IPS-18c (cell line): ENCODE data around the gene SMIM41.

ENCODE experiments used
- H3K4me3 ChIP-seq: 2 replicates; pipeline ENCODE4 v1.7.0; 2013; ENCODE audit warnings: low read depth, mild to moderate bottlenecking, low read length, moderate library complexity; ENCODE audit not compliant: insufficient read depth
- H3K9me3 ChIP-seq: one replicate; pipeline ENCODE4 v1.6.1; 2013; ENCODE audit warnings: mild to moderate bottlenecking, low read length, moderate library complexity; ENCODE audit not compliant: control insufficient read depth, insufficient read depth

SMIM41 gene

DNA sequence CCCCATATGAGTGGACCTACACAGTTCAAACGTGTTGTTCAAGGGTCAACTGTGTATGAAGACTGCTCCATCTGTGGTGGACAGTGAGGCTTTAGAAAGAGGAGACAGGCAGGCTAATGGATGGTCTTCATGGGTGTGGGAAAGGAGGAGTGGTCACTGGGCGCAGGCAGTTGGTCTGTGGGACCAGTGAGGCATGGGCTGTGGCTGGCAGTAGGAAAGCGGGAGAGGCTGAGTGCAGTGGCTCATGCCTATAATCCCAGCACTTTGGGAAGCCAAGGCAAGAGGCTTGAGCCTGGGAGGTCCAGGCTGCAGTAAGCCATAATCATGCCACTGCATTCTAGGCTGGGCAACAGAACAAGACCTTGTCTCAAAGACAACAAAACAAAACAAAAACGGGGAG is 30.2 kb upstream of the SMIM41 start:
- H3K4me3 ChIP-seq: no peak overlapping the region
- peaks cover 5% of the 10 kb centered on the region for H3K9me3 ChIP-seq

DNA sequence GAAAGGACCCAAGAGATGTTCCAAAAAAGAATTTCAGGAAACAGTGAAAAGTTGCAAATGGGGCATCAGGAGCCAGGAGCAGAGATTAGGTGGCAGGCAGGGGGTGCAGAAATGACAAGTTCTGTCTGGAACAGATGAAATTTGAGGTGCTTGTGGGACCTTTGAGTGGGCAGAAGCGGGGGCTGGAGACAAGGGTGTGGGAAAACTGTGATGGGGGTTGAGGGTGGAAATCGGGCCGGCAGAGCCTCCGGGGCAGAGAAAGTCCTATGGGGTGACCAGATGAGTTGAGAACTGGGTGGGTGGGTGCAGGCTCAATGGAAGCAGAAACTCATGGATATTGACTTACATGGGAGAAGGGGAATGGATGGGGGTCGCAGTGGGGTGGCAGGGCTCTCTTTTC is 29.8 kb upstream of the SMIM41 start:
- H3K4me3 ChIP-seq: no peak overlapping the region

DNA sequence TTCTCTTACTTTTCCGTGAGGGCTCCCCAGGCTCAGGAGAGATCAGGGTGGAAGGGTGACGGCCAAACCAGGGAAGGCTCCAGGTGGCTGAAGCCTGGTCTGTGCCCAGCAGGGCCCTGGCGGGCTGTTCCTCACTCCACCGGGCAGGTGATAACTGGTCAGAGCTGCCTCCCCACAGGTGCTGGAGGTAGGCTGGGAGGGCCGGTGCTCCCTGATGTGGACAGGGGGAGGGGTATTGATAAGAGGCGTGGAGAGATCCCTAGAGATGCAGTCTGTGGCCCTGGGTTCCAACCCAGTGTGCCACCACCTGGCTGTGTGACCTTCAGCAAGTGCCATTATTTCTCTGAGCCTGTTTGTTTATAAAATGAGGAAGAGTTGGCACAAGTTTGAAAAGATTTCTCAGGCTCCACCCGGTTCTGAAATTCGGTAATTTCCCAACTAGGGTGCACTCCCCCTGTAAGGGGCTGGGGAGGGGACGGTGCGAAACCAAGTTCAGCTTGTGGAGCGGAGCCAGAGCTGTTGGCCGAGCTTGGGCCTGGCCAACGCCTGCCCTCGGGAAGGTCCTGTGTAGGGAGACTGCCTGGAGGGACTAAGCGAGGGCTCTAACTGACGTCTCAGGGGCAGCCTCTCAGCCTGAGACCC is 29.3 kb upstream of the SMIM41 start:
- Histone ChIP-seq H3K9me3 (peaks cover 5% of the 10 kb centered on the region), H3K4me3 (peak overlapping the region; percentile 78)

More for the DNA sequence above, 29.8 kb upstream of the SMIM41 start:
- peaks cover 5% of the 10 kb centered on the region for H3K9me3 ChIP-seq

DNA sequence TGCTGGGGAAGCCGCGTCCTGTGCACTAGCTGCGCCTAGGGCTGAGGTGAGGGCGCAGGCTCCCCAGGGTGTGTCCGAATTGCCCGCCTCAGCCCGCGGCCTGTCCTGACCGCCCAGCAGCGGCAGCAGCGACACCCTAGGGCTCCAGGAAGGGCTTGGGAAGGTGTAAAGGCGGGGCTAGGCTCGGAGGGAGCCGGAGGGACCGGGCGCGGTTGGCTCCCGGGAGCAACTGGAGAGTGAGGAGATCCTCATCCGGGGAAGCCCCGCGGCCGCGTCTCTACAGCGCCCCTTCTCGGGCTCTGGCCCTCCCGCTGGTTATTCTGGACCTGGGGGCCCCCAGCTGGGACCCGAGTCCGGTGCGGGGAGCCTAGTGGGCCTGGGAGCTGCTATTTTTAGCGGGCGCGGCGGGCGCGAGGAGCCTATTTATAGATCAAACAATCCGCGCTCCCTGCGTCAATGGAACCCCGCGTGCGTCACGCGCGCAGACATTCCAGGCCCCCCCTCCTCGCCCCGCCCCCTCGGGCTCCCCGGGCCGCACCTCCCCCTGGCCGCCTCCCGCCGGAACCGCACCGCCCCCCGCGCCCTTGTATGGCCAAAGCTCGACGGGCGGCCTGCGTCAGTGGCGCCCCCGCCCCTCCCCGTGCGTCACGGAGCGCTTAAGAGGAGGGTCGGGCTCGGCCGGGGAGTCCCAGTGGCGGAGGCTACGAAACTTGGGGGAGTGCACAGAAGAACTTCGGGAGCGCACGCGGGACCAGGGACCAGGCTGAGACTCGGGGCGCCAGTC is 28.6 kb upstream of the SMIM41 start, which contains the start of gene NR4A1:
TSS of gene NR4A1 (plus strand) at position 685 of the 784 bp plus-strand sequence. CDS start 2,887 bp downstream, outside the sequence.
- H3K4me3 ChIP-seq: peak within 1 kb of the TSS; percentile 78
- peaks cover 5% of the 10 kb centered on the region for H3K9me3 ChIP-seq

DNA sequence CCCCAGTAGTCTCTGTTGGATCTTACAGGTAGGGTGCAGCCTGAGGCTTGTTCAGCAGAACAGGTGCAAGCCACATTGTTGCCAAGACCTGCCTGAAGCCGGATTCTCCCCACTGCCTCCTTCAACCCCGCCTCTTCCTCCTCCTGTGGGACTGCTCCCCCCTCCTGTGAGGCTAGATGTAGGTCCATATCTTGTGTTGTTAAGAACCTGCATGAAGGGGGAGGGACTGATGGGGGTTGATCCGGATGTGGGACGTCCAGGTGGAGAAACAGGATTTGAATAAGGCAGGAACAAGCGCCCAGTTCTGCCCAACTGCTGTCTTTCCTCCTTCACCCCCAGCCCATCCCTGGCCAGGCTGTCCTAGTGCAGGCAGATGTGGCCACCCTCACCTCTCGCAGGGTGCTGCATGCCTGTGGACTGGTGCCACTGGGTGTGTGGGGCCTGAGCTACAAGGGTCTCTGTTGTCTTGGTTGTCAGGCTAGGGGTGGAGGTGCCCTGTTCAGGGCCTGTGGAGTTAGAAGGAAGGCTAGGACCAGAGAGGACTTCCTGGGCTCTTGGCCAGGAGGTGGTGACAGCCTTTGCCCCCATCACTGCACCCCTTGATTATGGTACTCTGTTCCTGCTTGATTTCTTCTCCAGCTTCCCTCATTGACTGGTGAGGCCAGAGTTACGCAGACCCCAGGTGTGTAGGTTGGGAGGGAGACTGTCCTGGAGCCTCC is 26.9 kb upstream of the SMIM41 start:
- peaks cover 5% of the 10 kb centered on the region for H3K9me3 ChIP-seq
- H3K4me3 ChIP-seq: no peak overlapping the region; the same call in 1 of the 2 replicates

DNA sequence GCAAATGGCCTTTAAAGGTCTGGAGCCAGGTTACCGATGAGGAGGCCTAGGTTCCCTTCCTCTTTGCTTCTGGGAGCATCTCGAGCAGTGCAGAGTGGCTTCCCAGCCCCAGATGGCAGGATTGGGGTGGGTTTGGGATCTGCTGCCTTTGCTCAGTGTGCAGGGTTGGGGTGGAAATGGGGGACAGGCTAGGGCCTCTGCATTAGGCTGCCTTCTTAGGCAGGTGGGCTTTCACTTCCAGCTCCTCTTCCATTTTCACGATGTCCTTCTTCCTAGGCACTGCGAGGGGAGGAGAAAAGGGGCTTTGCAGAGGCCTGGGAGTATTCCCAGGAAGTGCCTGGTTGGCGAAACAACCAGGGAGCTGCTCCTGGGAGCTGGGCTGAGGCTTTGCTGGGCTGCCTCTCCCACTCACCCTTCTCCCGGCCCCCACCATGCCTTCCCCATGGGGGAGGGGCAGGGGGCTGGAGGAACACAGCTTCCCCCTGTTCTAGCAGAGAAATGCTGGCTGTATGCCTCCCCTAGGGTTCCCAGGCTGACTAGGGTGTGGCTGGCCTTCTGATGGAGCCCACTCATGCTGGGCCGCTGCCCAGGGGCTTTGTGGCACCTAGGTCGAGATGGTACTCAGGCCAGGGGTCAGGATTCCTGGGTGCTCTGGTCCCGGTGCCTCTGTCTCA is 25.8 kb upstream of the SMIM41 start:
- H3K4me3 ChIP-seq: no peak overlapping the region
- peaks cover 7% of the 10 kb centered on the region for H3K9me3 ChIP-seq

- Histone ChIP-seq H3K9me3 (peaks cover 7% of the 10 kb centered on the region), H3K4me3 (no peak overlapping the region)
Observed at GRCh38 chr12:52054231-52054832, 25.2 kb upstream of the SMIM41 start.

DNA sequence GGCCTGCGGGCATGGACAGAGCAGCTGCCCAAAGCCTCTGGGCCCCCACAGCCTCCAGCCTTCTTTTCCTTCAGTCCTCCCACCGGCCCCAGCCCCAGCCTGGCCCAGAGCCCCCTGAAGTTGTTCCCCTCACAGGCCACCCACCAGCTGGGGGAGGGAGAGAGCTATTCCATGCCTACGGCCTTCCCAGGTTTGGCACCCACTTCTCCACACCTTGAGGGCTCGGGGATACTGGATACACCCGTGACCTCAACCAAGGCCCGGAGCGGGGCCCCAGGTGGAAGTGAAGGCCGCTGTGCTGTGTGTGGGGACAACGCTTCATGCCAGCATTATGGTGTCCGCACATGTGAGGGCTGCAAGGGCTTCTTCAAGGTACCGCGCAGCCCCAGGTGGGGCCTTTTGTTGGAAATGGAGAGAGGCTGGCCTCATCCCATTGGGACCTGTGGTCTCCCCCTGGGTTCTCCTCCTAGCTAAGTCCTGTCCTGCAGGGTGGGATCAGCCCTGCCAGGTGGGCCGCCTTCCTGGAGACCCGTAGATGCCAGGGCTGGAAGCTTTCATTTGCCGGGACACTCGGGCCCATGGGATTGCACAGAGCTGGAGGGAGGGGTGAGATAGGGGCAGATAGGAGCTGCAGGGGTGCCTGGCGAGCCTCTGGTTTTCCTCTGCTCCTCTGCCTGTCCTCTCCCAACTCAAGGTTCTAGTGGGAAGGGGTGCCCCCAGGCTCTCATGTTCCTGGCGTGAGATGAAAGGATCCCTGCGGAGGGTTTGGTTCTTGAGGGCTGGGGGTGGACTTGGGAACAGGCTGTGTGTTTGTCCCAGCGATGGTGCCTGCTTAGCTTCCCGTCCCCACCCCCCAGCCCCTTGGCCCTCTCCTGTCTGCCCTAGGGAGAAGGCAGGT is 24.4 kb upstream of the SMIM41 start:
- peaks cover 2% of the 10 kb centered on the region for H3K9me3 ChIP-seq
- no peak overlapping the region for H3K4me3 ChIP-seq

GRCh38 chr12:52055731-52056711 is 23.5 kb upstream of the SMIM41 start:
- Histone ChIP-seq H3K9me3 (peaks cover 2% of the 10 kb centered on the region), H3K4me3 (no peak overlapping the region)

- H3K9me3 ChIP-seq: peaks cover 2% of the 10 kb centered on the region
- no peak overlapping the region for H3K4me3 ChIP-seq
Observed at GRCh38 chr12:52056801-52057637, 22.5 kb upstream of the SMIM41 start.

DNA sequence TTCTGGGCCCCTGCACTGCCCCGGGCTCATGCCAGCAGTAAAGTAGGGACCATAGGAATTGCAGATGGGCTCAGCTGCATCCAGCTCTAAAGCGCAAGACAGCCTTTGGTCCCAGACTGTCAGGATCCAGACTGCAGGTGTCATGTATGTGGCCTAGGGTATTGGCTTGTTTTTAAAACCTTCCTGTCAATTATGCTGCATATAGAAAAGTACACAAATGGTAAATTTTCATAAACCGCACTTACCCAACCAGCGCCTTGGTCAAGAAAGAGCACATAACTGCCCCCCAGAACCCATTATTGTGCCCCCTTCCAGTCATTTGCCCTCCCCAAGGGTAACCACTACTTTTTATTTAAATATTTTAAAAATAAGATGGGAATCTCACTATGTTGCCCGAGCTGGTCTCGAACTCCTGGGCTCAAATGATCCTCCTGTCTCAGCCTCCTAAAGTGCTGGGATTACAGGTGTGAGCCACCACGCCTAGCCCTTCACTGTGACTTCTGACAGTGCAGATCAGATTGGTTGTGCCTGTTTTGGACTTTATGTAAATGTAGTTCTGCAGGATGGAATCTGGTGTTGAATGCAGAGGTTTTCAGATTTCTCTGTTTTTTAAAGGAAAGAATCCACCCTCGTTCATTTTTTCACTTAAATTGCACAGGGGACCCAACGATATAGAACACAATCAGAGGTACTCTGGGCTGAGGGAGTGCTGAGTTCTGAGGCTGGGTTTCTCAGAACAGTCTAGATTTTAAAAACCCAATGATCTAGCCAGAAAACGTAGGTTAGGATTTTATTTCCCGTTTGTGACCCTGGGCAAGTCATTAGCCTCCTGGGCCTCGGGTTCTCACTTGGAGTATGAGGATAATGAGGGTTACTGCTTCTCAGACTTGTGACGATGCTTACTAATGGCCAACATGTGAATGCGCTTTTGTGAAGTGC is 21.6 kb upstream of the SMIM41 start:
- Histone ChIP-seq H3K4me3 (no peak overlapping the region), H3K9me3 (peaks cover 2% of the 10 kb centered on the region)

DNA sequence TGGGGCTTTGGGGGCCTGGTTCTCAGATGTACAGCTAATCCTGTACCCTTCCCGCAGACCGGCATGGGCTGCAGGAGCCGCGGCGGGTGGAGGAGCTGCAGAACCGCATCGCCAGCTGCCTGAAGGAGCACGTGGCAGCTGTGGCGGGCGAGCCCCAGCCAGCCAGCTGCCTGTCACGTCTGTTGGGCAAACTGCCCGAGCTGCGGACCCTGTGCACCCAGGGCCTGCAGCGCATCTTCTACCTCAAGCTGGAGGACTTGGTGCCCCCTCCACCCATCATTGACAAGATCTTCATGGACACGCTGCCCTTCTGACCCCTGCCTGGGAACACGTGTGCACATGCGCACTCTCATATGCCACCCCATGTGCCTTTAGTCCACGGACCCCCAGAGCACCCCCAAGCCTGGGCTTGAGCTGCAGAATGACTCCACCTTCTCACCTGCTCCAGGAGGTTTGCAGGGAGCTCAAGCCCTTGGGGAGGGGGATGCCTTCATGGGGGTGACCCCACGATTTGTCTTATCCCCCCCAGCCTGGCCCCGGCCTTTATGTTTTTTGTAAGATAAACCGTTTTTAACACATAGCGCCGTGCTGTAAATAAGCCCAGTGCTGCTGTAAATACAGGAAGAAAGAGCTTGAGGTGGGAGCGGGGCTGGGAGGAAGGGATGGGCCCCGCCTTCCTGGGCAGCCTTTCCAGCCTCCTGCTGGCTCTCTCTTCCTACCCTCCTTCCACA is 20.7 kb upstream of the SMIM41 start:
- no peak overlapping the region for H3K4me3 ChIP-seq
- H3K9me3 ChIP-seq: peaks cover 2% of the 10 kb centered on the region
